Tibial artery (tissue), 4 donors: Measurements from ENCODE around the gene PPP1R14C.
A peak's percentile ranks its signal among the peaks of the same experiment; 100 is the strongest.

Experiments used
- DNase-seq, 2 donors: peaks; one replicate each; pipeline ENCODE4 v3.0.0-alpha.2; 2019
- H3K27ac ChIP-seq, 2 donors: fragments of 200-600 bp; sonication (generic) in 1 of 2; 1 replicate in 1 of 2; 2 replicates in 1 of 2; pipeline ENCODE4 v1.5.1; 2018 to 2019; ENCODE audit warnings: mild to moderate bottlenecking in 1 of 2
- H3K27me3 ChIP-seq, 2 donors: fragments of 200-600 bp; sonication (generic) in 1 of 2; one replicate each; pipeline versions ENCODE4 v1.5.1 to v1.6.0; 2016 to 2019
- H3K36me3 ChIP-seq, 3 donors: fragments of 200-600 bp; sonication (generic) in 2 of 3; one replicate each; pipeline ENCODE4 v1.5.1; 2016 to 2019; ENCODE audit warnings: mild to moderate bottlenecking in 2 of 3
- H3K4me1 ChIP-seq, 4 donors: fragments of 200-600 bp; sonication (generic) in 2 of 4; 1 replicate in 3 of 4; 2 replicates in 1 of 4; pipeline ENCODE4 v1.5.1; 2016 to 2019
- H3K4me3 ChIP-seq, 2 donors: fragments of 200-600 bp; sonication (generic) in 1 of 2; 1 replicate in 1 of 2; 2 replicates in 1 of 2; pipeline ENCODE4 v1.5.1; 2018 to 2019; ENCODE audit warnings: mild to moderate bottlenecking in 2 of 2
- H3K9me3 ChIP-seq, 3 donors: fragments of 200-600 bp; sonication (generic) in 1 of 3; one replicate each; pipeline ENCODE4 v1.5.1; 2016 to 2019
- intact Hi-C: fragments of 100-400 bp; cut with DNase I; formaldehyde crosslinking; loops from one replicate; pipeline ENCODE4 v1.15.0; 2023; ENCODE audit warnings: low total_unique reads
- TF ChIP-seq, protein P1 (sequence below), 2 experiments: fragments of 200-600 bp in 1 of 2; fragments of 450-650 bp in 1 of 2; IDR thresholded peaks; one replicate each; pipeline ENCODE4 v1.5.1; 2017 to 2019; ENCODE audit warnings: antibody characterized with exemption in 2 of 2, mild to moderate bottlenecking in 1 of 2, moderate library complexity in 1 of 2

Gene PPP1R14C

DNA sequence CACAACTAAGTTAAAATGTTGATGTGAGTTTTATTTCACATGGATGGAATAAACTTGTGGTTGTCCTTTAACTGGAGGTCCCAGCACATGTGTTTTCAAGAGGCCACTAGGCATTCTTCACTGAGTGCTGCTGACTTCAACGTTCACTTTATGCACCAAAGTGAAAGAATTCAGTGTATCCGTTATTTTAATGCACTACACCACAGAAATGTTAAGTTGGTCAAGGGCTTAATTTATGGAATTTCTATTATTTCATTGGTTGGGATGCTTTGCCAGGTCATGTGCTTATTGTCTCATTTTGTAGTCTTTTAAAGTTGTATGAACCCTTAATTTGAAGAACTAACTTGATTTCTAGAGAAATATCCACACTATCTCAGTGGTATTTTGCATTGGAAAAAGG, 106.4 kb downstream of the PPP1R14C start:
- Histone ChIP-seq H3K9me3 (no peaks in the 10 kb centered on the region), H3K27ac (no peak overlapping the region), H3K4me1 (no peaks in the 10 kb centered on the region), H3K27me3 (no peaks in the 10 kb centered on the region), H3K36me3 (no peaks in the 10 kb centered on the region), H3K4me3 (no peak overlapping the region)
- DNase-seq, result no peak
- TF ChIP-seq, protein P1, sequence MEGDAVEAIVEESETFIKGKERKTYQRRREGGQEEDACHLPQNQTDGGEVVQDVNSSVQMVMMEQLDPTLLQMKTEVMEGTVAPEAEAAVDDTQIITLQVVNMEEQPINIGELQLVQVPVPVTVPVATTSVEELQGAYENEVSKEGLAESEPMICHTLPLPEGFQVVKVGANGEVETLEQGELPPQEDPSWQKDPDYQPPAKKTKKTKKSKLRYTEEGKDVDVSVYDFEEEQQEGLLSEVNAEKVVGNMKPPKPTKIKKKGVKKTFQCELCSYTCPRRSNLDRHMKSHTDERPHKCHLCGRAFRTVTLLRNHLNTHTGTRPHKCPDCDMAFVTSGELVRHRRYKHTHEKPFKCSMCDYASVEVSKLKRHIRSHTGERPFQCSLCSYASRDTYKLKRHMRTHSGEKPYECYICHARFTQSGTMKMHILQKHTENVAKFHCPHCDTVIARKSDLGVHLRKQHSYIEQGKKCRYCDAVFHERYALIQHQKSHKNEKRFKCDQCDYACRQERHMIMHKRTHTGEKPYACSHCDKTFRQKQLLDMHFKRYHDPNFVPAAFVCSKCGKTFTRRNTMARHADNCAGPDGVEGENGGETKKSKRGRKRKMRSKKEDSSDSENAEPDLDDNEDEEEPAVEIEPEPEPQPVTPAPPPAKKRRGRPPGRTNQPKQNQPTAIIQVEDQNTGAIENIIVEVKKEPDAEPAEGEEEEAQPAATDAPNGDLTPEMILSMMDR (IDR thresholded peaks at IDR 0.05), result no peak
- intact Hi-C loops, result no loop called here

DNA sequence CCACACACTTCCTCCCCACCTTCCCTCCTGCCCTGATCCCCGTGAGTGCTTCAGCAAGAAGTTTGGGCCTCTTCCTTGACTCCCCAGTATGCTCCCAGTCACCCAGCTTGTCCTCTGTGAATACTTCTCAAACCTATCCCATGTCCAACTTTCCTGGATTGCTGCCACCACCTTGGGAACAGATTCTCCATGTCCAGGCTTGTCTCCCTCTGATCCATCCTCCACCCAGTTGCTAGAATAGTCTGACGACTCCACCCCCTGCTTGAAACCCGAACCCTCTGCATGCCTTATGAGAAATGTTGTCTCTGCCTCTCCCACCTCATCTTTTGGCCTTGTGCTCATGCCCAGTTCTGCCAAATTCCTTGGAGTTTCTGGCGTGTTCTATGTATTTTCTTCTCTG, 108.0 kb downstream of the PPP1R14C start:
- no peaks in the 10 kb centered on the region for H3K4me1 ChIP-seq
- TF ChIP-seq, protein P1 (IDR thresholded peaks at IDR 0.05), result no peak
- no peaks in the 10 kb centered on the region for H3K36me3 ChIP-seq
- H3K9me3 ChIP-seq, result no peaks in the 10 kb centered on the region
- no peaks in the 10 kb centered on the region for H3K27me3 ChIP-seq
- intact Hi-C loops, result no loop called here
- no peak overlapping the region for H3K27ac ChIP-seq
- no peak overlapping the region for H3K4me3 ChIP-seq
- peak in 1 of 2 donors; percentile 28 for DNase-seq

GRCh38 chr6:150251566-150252186, 108.8 kb downstream of the PPP1R14C start:
- Histone ChIP-seq H3K27me3 (no peaks in the 10 kb centered on the region), H3K27ac (no peak overlapping the region), H3K36me3 (no peaks in the 10 kb centered on the region), H3K9me3 (no peaks in the 10 kb centered on the region), H3K4me1 (no peaks in the 10 kb centered on the region), H3K4me3 (no peak overlapping the region)
- TF ChIP-seq, protein P1 (IDR thresholded peaks at IDR 0.05), result no peak
- no peak for DNase-seq
- intact Hi-C loops, result no loop called here

- Histone ChIP-seq H3K4me1 (no peaks in the 10 kb centered on the region), H3K27ac (no peak overlapping the region), H3K36me3 (no peaks in the 10 kb centered on the region), H3K27me3 (no peaks in the 10 kb centered on the region), H3K4me3 (no peak overlapping the region), H3K9me3 (no peaks in the 10 kb centered on the region)
- intact Hi-C loops, result no loop called here
- TF ChIP-seq, protein P1 (IDR thresholded peaks at IDR 0.05), result no peak
- no peak for DNase-seq
Observed at GRCh38 chr6:150252714-150253444, 110.0 kb downstream of the PPP1R14C start.

DNA sequence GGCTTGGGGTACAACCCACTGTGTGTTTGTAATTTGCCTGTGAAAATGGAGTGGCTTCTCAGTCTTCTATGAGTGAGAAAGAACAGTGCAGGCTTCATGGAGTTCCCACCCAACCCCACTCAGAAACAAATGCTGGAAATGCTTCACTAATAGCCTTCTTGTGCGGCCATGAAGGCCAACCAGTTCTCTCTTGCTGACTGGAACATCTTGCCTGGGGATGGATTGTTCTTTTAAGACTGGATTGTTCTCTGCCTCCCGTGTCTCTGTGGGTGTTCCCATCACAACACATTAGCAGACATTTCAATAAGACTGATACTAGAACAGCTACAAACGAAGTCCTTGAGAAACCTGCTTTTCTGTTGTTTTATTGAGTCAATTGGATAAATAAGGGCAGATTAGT, 110.6 kb downstream of the PPP1R14C start:
- TF ChIP-seq, protein P1 (IDR thresholded peaks at IDR 0.05), result no peak
- H3K4me1 ChIP-seq, result no peaks in the 10 kb centered on the region
- no peak overlapping the region for H3K27ac ChIP-seq
- DNase-seq, result no peak
- no peaks in the 10 kb centered on the region for H3K9me3 ChIP-seq
- H3K36me3 ChIP-seq, result no peaks in the 10 kb centered on the region
- intact Hi-C loops, result no loop called here
- no peak overlapping the region for H3K4me3 ChIP-seq
- no peaks in the 10 kb centered on the region for H3K27me3 ChIP-seq
